IMR-90 (cell line): ENCODE data around the gene P2RY14. TPM values are rescaled to one million over a fixed set of nuclear protein-coding genes. Genes with fewer than 3 reads are reported as not detected.

Source experiments
- ATAC-seq: fragments of 200-7000 bp; cut with Tn5 transposase; 2 replicates; pipeline ENCODE4 v1.9.1; 2020; ENCODE audit warnings: low read depth, mild to moderate bottlenecking, moderate library complexity
- Bru-seq: library from RNA; stranded (reverse); fragments of 400-500 nt; gene quantifications from one replicate; lab custom pipeline; 2021; lab: Mats Ljungman, UMichigan
- BruChase-seq, 2 experiments: library from RNA; stranded (reverse); fragments of 400-500 nt; gene quantifications; one replicate each; lab custom pipeline; 2021; lab: Mats Ljungman, UMichigan
- BruUV-seq: library from RNA; stranded (reverse); fragments of 400-500 nt; replicated peaks from 2 replicates; lab custom pipeline; 2021; lab: Mats Ljungman, UMichigan
- CTCF ChIA-PET: fragments of 300-600 bp; formaldehyde crosslinking; extraction: SDS; loops from one replicate; lab custom pipeline; 2021; ENCODE audit warnings: antibody characterized with exemption; lab: Yijun Ruan, JAX
- POLR2A ChIA-PET: fragments of 300-600 bp; sonication (Branson Sonifier 250); formaldehyde crosslinking; loops from one replicate; lab custom pipeline; 2022; ENCODE audit warnings: antibody characterized with exemption; ENCODE audit not compliant: unreplicated experiment; lab: Charles Lee
- DNase-seq: peaks from one replicate; pipeline ENCODE4 v3.0.0; 2013
- H2AFZ ChIP-seq: replicated peaks from 2 replicates; pipeline ENCODE3; 2013; ENCODE audit warnings: low read length, mild to moderate bottlenecking; ENCODE audit not compliant: poor library complexity
- H2AK5ac ChIP-seq: 2 replicates; pipeline ENCODE4 v1.6.1; 2013; ENCODE audit warnings: low read depth, low read length, inconsistent platforms
- H2AK9ac ChIP-seq: replicated peaks from 2 replicates; pipeline ENCODE3; 2013; ENCODE audit warnings: mild to moderate bottlenecking, low read depth, low read length, moderate library complexity; ENCODE audit not compliant: poor library complexity
- H2BK120ac ChIP-seq: 2 replicates; pipeline ENCODE4 v1.6.1; 2013; ENCODE audit warnings: low read depth, low read length, inconsistent platforms
- H2BK15ac ChIP-seq: 3 replicates; pipeline ENCODE4 v1.6.1; 2013; ENCODE audit warnings: low read depth, low read length, inconsistent platforms
- H2BK20ac ChIP-seq: 2 replicates; pipeline ENCODE4 v1.6.1; 2013; ENCODE audit warnings: low read depth, mild to moderate bottlenecking, inconsistent platforms, low read length, moderate library complexity
- H2BK5ac ChIP-seq: 2 replicates; pipeline ENCODE4 v1.6.1; 2013; ENCODE audit warnings: mild to moderate bottlenecking, low read depth, low read length, inconsistent platforms; ENCODE audit not compliant: poor library complexity, severe bottlenecking
- H3K14ac ChIP-seq: replicated peaks from 2 replicates; pipeline ENCODE4 v1.6.1; 2013; ENCODE audit warnings: low read depth, low read length, inconsistent platforms
- H3K18ac ChIP-seq: 2 replicates; pipeline ENCODE4 v1.6.1; 2013; ENCODE audit warnings: low read depth, low read length, control low read depth
- H3K23ac ChIP-seq: 2 replicates; pipeline ENCODE4 v1.6.1; 2013; ENCODE audit warnings: low read depth, low read length, inconsistent platforms
- H3K27ac ChIP-seq: 2 replicates; pipeline ENCODE4 v1.5.1; 2013; ENCODE audit warnings: mild to moderate bottlenecking, control low read depth, low read length; ENCODE audit not compliant: insufficient read depth
- H3K27me3 ChIP-seq: 2 replicates; pipeline ENCODE4 v1.6.1; 2013; ENCODE audit warnings: low read length; ENCODE audit not compliant: control insufficient read depth, insufficient read depth
- H3K36me3 ChIP-seq: 2 replicates; pipeline ENCODE4 v1.6.1; 2013; ENCODE audit warnings: low read length, mixed read lengths; ENCODE audit not compliant: control insufficient read depth, insufficient read depth
- H3K4ac ChIP-seq: 2 replicates; pipeline ENCODE4 v1.6.1; 2013; ENCODE audit warnings: low read depth, low read length, inconsistent platforms
- H3K4me1 ChIP-seq: 2 replicates; pipeline ENCODE4 v1.6.1; 2013; ENCODE audit warnings: low read length, mixed read lengths; ENCODE audit not compliant: control insufficient read depth, insufficient read depth
- H3K4me2 ChIP-seq: 2 replicates; pipeline ENCODE4 v1.6.1; 2013; ENCODE audit warnings: low read depth, mild to moderate bottlenecking, control low read depth, low read length, moderate library complexity
- H3K4me3 ChIP-seq: 2 replicates; pipeline ENCODE4 v1.5.1; 2013; ENCODE audit warnings: low read depth, mild to moderate bottlenecking, control low read depth, low read length, moderate library complexity; ENCODE audit not compliant: insufficient read depth
- H3K56ac ChIP-seq: 2 replicates; pipeline ENCODE4 v1.6.1; 2013; ENCODE audit warnings: low read length, inconsistent platforms; ENCODE audit not compliant: insufficient read depth; ENCODE audit errors: extremely low read depth
- H3K79me1 ChIP-seq, 2 experiments: 2 replicates each; pipeline ENCODE4 v1.6.1; 2013; ENCODE audit warnings: low read length in 2 of 2, inconsistent platforms in 1 of 2, low read depth in 1 of 2
- H3K9ac ChIP-seq: 2 replicates; pipeline ENCODE4 v1.6.1; 2013; ENCODE audit warnings: low read depth, low read length, control low read depth
- H3K9me1 ChIP-seq: 2 replicates; pipeline ENCODE4 v1.6.1; 2013; ENCODE audit warnings: low read length, inconsistent platforms; ENCODE audit not compliant: insufficient read depth
- H3K9me3 ChIP-seq: 2 replicates; pipeline ENCODE4 v1.6.1; 2013; ENCODE audit warnings: low read length; ENCODE audit not compliant: control insufficient read depth, insufficient read depth
- H4K20me1 ChIP-seq: 2 replicates; pipeline ENCODE4 v1.6.1; 2013; ENCODE audit warnings: low read length, inconsistent platforms; ENCODE audit not compliant: insufficient read depth
- H4K5ac ChIP-seq: 2 replicates; pipeline ENCODE4 v1.6.1; 2013; ENCODE audit warnings: mild to moderate bottlenecking, low read depth, low read length, control low read depth
- H4K8ac ChIP-seq, 2 experiments: 2 replicates each; pipeline ENCODE4 v1.6.1; 2013; ENCODE audit warnings: low read depth in 2 of 2, low read length in 2 of 2, control low read depth in 1 of 2, inconsistent platforms in 1 of 2
- H4K91ac ChIP-seq: 2 replicates; pipeline ENCODE4 v1.6.1; 2013; ENCODE audit warnings: low read depth, low read length, inconsistent platforms; ENCODE audit not compliant: insufficient read depth
- BHLHE40 ChIP-seq: fragments of 150-350 bp; IDR thresholded peaks from 2 replicates; pipeline ENCODE4 v1.6.1; 2016; ENCODE audit warnings: mild to moderate bottlenecking, low read depth, low read length
- CHD1 ChIP-seq: IDR thresholded peaks from 2 replicates; pipeline ENCODE4 v1.6.1; 2012; ENCODE audit warnings: low read depth, low read length, improper control_type of control experiment
- FOS ChIP-seq: fragments of 150-350 bp; IDR thresholded peaks from 2 replicates; pipeline ENCODE4 v1.6.1; 2016; ENCODE audit warnings: low read depth, low read length
- MAFK ChIP-seq: IDR thresholded peaks from 2 replicates; pipeline ENCODE4 v1.6.1; 2012; ENCODE audit warnings: low read depth, low read length, improper control_type of control experiment
- MAZ ChIP-seq: IDR thresholded peaks from 2 replicates; pipeline ENCODE4 v1.6.1; 2012; ENCODE audit warnings: low read depth, mild to moderate bottlenecking, low read length, improper control_type of control experiment, moderate library complexity, borderline replicate concordance
- MXI1 ChIP-seq: IDR thresholded peaks from 2 replicates; pipeline ENCODE4 v1.6.1; 2012; ENCODE audit warnings: low read depth, mild to moderate bottlenecking, low read length, moderate library complexity, borderline replicate concordance
- NFE2L2 ChIP-seq: fragments of 150-350 bp; IDR thresholded peaks from 2 replicates; pipeline ENCODE4 v1.6.1; 2016; ENCODE audit warnings: low read depth, mild to moderate bottlenecking, low read length
- POLR2A ChIP-seq: IDR thresholded peaks from 2 replicates; pipeline ENCODE4 v1.6.1; 2012; ENCODE audit warnings: mild to moderate bottlenecking, low read depth, low read length
- RAD21 ChIP-seq: IDR thresholded peaks from 2 replicates; pipeline ENCODE4 v1.6.1; 2012; ENCODE audit warnings: low read length, improper control_type of control experiment
- RCOR1 ChIP-seq: IDR thresholded peaks from 2 replicates; pipeline ENCODE4 v1.6.1; 2012; ENCODE audit warnings: mild to moderate bottlenecking, low read length, improper control_type of control experiment; ENCODE audit not compliant: insufficient replicate concordance
- RFX5 ChIP-seq: IDR thresholded peaks from 2 replicates; pipeline ENCODE4 v1.8.0; 2012; ENCODE audit warnings: low read depth, mild to moderate bottlenecking, low read length, moderate library complexity
- SMC3 ChIP-seq: fragments of 150-350 bp; IDR thresholded peaks from 2 replicates; pipeline ENCODE4 v1.6.1; 2016; ENCODE audit warnings: low read depth, mild to moderate bottlenecking, antibody characterized with exemption, low read length, moderate library complexity
- WGBS, 2 experiments: methylation state at CpG; one replicate each; pipeline versions ENCODE4 v1.1.5 to v1.1.7; 2013; ENCODE audit warnings: missing lambda C conversion rate in 2 of 2; ENCODE audit not compliant: insufficient read length in 1 of 2; ENCODE audit errors: extremely low coverage in 2 of 2; 5-methylcytosine and 5-hydroxymethylcytosine counted together
- dilution Hi-C: fragments of 300-500 bp; cut with HindIII; formaldehyde crosslinking; loops from one replicate; pipeline ENCODE4 v1.14.3; 2018; ENCODE audit warnings: low sequenced_read_pairs; ENCODE audit not compliant: unreplicated experiment
- in situ Hi-C: fragments of 300-500 bp; cut with MboI; formaldehyde crosslinking; loops from 3 replicates; pipeline ENCODE4 v1.14.3; 2019; ENCODE audit warnings: low sequenced_read_pairs, inconsistent platforms, mixed read lengths
- intact Hi-C: fragments of 100-400 bp; cut with micrococcal nuclease; formaldehyde crosslinking; loops from 2 replicates; pipeline ENCODE4 v1.10.0; 2022
- long read RNA-seq: library from polyadenylated mRNA; unstranded; transcript quantifications from one replicate; pipeline ENCODE4 v2.0.0, GENCODE V29; 2021; ENCODE audit not compliant: unreplicated experiment
- polyA plus RNA-seq, 3 experiments: library from polyadenylated mRNA; depleted of rRNA; stranded (reverse); fragments of >200 nt; gene quantifications; 2 replicates each; pipeline ENCODE4 v1.2.3, GENCODE V29; 2012; ENCODE audit warnings: low replicate concordance in 1 of 3
- total RNA-seq: library from RNA; depleted of rRNA; stranded (reverse); fragments of >200 nt; gene quantifications from 2 replicates; pipeline ENCODE4 v1.2.3, GENCODE V29; 2012; rRNA removed
- TF ChIP-seq, protein P1 (sequence below): fragments of 150-350 bp; IDR thresholded peaks from 2 replicates; pipeline ENCODE4 v1.6.1; 2017; ENCODE audit warnings: mild to moderate bottlenecking, antibody characterized with exemption, low read length, low read depth
- TF ChIP-seq, protein P2 (sequence below): conservative IDR thresholded peaks from 2 replicates; pipeline ENCODE4 v1.5.1; 2012; ENCODE audit warnings: mild to moderate bottlenecking, low read depth, low read length, improper control_type of control experiment

Gene P2RY14
- not detected in 2 replicates for total RNA-seq
- not detected in 2 replicates for polyA plus RNA-seq (2012; rRNA removed)
- not detected in 2 replicates for polyA plus RNA-seq (2012; cell fraction: cytosol; rRNA removed)
- polyA plus RNA-seq (2012; cell fraction: nucleus; rRNA removed; ENCODE audit: low replicate concordance) = not detected in 2 replicates
- Bru-seq, nascent RNA = percentile 3 among the genes with signal in this experiment
- BruChase-seq, experiment 1, labeled RNA remaining after a 6-hour chase = percentile 3 among the genes with signal in this experiment
- BruChase-seq, experiment 2, labeled RNA remaining after a 2-hour chase = percentile 1 among the genes with signal in this experiment
- long read RNA-seq = 0 reads

GRCh38 chr3:151278230-151278629 lies at the start of gene P2RY14:
Gene P2RY14, minus strand, starts transcription at chr3:151278542. Its CDS starts 64,226 bp downstream, at chr3:151214316.
- POLR2A ChIA-PET = no interaction called here
- Histone ChIP-seq H4K5ac (peak within 1 kb of the TSS; percentile 59; the same call in 1 of the 2 replicates), H2BK15ac (0 out of 3 replicates have a peak within 1 kb of the TSS, but pooled peaks have one; percentile 49), H2BK120ac (peak within 1 kb of the TSS; percentile 3; the same call in 1 of the 2 replicates), H3K4me1 (peaks cover 2% of the 10 kb centered on the region; the same call in 1 of the 2 replicates), H3K18ac (peak within 1 kb of the TSS; percentile 44), H3K4me2 (no peak within 1 kb of the TSS), H4K91ac (no peak within 1 kb of the TSS; the same call in 1 of the 2 replicates), H3K14ac (0 out of 2 replicates have a peak within 1 kb of the TSS, but pooled peaks have one; percentile 16), H3K4me3 (no peak within 1 kb of the TSS), H3K23ac (no peak within 1 kb of the TSS; the same call in 1 of the 2 replicates), H3K27me3 (no peaks in the 10 kb centered on the region), H3K9me1 (peaks cover 3% of the 10 kb centered on the region), H4K20me1 (no peaks in the 10 kb centered on the region), H2AK9ac (no peak within 1 kb of the TSS), H3K27ac (no peak within 1 kb of the TSS), H3K36me3 (no peaks in the 10 kb centered on the region), H3K4ac (0 out of 2 replicates have a peak within 1 kb of the TSS, but pooled peaks have one; percentile 7), H3K56ac (no peak within 1 kb of the TSS), H2BK20ac (peak within 1 kb of the TSS; percentile 32; the same call in 1 of the 2 replicates), H4K8ac (no peak within 1 kb of the TSS), H3K79me1 (no peaks in the 10 kb centered on the region), H3K9me3 (no peaks in the 10 kb centered on the region), H2AFZ (no peak within 1 kb of the TSS), H3K9ac (no peak within 1 kb of the TSS), H2BK5ac (no peak within 1 kb of the TSS), H2AK5ac (no peak within 1 kb of the TSS)
- no CpG with 5 or more reads among the region's 4 CpGs for WGBS, 2 experiments
- CTCF ChIA-PET = interaction anchor here (1.1 to 3.3 kb wide), 3 partner anchors 43 to 50 kb away, joined by 3 to 17 read pairs (median 4); no protein-coding TSS in a partner anchor
- in situ Hi-C loops (loop anchor here (5.0 kb wide), 2 partner anchors 51 to 111 kb away; no protein-coding TSS in a partner anchor), intact Hi-C loops (no loop called here), dilution Hi-C loops (no loop called here)
- no peak for ATAC-seq
- DNase-seq = no peak
- BruUV-seq = no TSS peak
- TF ChIP-seq RFX5 (no peak), NFE2L2 (no peak), RAD21 (no peak), BHLHE40 (no peak), MAFK (no peak), MXI1 (no peak), POLR2A (no peak), CHD1 (no peak), SMC3 (no peak), RCOR1 (no peak), FOS (no peak), MAZ (no peak)
- TF ChIP-seq, protein P1, sequence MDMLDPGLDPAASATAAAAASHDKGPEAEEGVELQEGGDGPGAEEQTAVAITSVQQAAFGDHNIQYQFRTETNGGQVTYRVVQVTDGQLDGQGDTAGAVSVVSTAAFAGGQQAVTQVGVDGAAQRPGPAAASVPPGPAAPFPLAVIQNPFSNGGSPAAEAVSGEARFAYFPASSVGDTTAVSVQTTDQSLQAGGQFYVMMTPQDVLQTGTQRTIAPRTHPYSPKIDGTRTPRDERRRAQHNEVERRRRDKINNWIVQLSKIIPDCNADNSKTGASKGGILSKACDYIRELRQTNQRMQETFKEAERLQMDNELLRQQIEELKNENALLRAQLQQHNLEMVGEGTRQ = no peak
- TF ChIP-seq, protein P2, sequence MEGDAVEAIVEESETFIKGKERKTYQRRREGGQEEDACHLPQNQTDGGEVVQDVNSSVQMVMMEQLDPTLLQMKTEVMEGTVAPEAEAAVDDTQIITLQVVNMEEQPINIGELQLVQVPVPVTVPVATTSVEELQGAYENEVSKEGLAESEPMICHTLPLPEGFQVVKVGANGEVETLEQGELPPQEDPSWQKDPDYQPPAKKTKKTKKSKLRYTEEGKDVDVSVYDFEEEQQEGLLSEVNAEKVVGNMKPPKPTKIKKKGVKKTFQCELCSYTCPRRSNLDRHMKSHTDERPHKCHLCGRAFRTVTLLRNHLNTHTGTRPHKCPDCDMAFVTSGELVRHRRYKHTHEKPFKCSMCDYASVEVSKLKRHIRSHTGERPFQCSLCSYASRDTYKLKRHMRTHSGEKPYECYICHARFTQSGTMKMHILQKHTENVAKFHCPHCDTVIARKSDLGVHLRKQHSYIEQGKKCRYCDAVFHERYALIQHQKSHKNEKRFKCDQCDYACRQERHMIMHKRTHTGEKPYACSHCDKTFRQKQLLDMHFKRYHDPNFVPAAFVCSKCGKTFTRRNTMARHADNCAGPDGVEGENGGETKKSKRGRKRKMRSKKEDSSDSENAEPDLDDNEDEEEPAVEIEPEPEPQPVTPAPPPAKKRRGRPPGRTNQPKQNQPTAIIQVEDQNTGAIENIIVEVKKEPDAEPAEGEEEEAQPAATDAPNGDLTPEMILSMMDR = no peak
